ENCODE results near the gene VPS50. TPM values are rescaled to one million over a fixed set of nuclear protein-coding genes. Genes with fewer than 3 reads are reported as not detected.

VPS50 gene
- total and polyA plus RNA-seq, 2 donors (not counting 3 experiments of a cell fraction or from before 2014, with no cell fraction given), result 6.6 to 25.6 TPM

- intact Hi-C loops (cut with micrococcal nuclease), result no loop called here
- DNase-seq (ENCODE audit: low read depth, low spot score) (no peak), FAIRE-seq (no peak)
Observed at GRCh38 chr7:93402944-93403343, 170.8 kb downstream of the VPS50 start.

More at GRCh38 chr7:93402944-93403343, 170.8 kb downstream of the VPS50 start:
- POLR2A ChIA-PET, result no interaction called here
- Histone ChIP-seq H3K27ac (ENCODE audit: insufficient read depth, low read depth, low read length) (no peak overlapping the region), H2AFZ (ENCODE audit: low read depth, low read length) (no peak overlapping the region), H4K20me1 (replicated peaks; ENCODE audit: control insufficient read depth, extremely low read depth, insufficient read depth, low read length) (no peaks in the 10 kb centered on the region), H3K4me1 (ENCODE audit: control insufficient read depth, extremely low read depth, insufficient read depth, low read length) (no peaks in the 10 kb centered on the region), H3K9me3 (replicated peaks; ENCODE audit: control insufficient read depth, insufficient read depth, low read length) (no peaks in the 10 kb centered on the region), H3K27me3 (ENCODE audit: control insufficient read depth in 2 of 2, insufficient read depth in 2 of 2, low read length in 2 of 2) (peaks cover 0 to 3% of the 10 kb centered on the region in 2 experiments), H3K4me3 (replicated peaks in 1 of 3; ENCODE audit: insufficient read depth in 1 of 3, low read depth in 1 of 3, low read length in 3 of 3) (no peak overlapping the region), H3K36me3 (ENCODE audit: control insufficient read depth in 2 of 2, extremely low read depth in 1 of 2, insufficient read depth in 2 of 2, low read length in 2 of 2) (no peaks in the 10 kb centered on the region), H3K9me1 (replicated peaks; ENCODE audit: control insufficient read depth, extremely low read depth, insufficient read depth, low read length) (no peaks in the 10 kb centered on the region), H3K79me2 (ENCODE audit: control insufficient read depth, insufficient read depth, low read length) (no peaks in the 10 kb centered on the region), H3K4me2 (ENCODE audit: insufficient read depth, low read length) (no peak overlapping the region), H3K9ac (replicated peaks; ENCODE audit: extremely low read depth, insufficient read depth, low read length) (no peak overlapping the region)
- dilution Hi-C loops (cut with MboI; ENCODE audit: extremely low pct_ligation_motif_present, low sequenced_read_pairs), result no loop called here
- CTCF ChIA-PET, result interaction anchor here (1.0 kb wide), 1 partner anchor 29 kb away, joined by 6 read pairs; no protein-coding TSS in a partner anchor
- no peak for TF ChIP-seq FOS (IDR thresholded peaks at IDR 0.05; ENCODE audit: borderline replicate concordance, insufficient read depth, low read length)
- no peak for TF ChIP-seq CTCF (IDR thresholded peaks at IDR 0.05; ENCODE audit: extremely low read depth in 1 of 2, insufficient read depth in 1 of 2, low read depth in 1 of 2, low read length in 2 of 2)
- TF ChIP-seq EZH2 (IDR thresholded peaks at IDR 0.05; ENCODE audit: borderline replicate concordance, low read depth, low read length, severe bottlenecking), result no peak
- TF ChIP-seq JUN (IDR thresholded peaks at IDR 0.05; ENCODE audit: borderline replicate concordance, insufficient read depth, insufficient read length, low read depth), result no peak
- no peak for TF ChIP-seq GATA2 (IDR thresholded peaks at IDR 0.05; ENCODE audit: insufficient read depth, insufficient read length, low read depth, low read length)
- TF ChIP-seq MYC (IDR thresholded peaks at IDR 0.05; ENCODE audit: low read depth, low read length), result no peak
- TF ChIP-seq POLR2A (IDR thresholded peaks at IDR 0.05; ENCODE audit: low read depth, low read length), result no peak
- TF ChIP-seq MAX (IDR thresholded peaks at IDR 0.05; ENCODE audit: insufficient read depth, insufficient read length), result no peak
- no peak for TF ChIP-seq POLR2AphosphoS5 (IDR thresholded peaks at IDR 0.05; ENCODE audit: insufficient read depth, low read depth, low read length)
- no TSS peak for BruUV-seq (replicated peaks)
